Activated CD8-positive, alpha-beta memory T cell treated with anti-CD3 and anti-CD28 coated beads for 1 hour (primary cell): ENCODE results near the gene ZKSCAN4.

Source experiments
- DNase-seq, 2 donors: peaks; one replicate each; pipeline ENCODE4 v3.0.0-alpha.2; 2020; ENCODE audit warnings: low read depth in 1 of 2; ENCODE audit errors: extremely low read depth in 1 of 2

The ZKSCAN4 gene

GRCh38 chr6:28250747-28251146, 1.3 kb downstream of the ZKSCAN4 start:
- DNase-seq: no peak

DNA sequence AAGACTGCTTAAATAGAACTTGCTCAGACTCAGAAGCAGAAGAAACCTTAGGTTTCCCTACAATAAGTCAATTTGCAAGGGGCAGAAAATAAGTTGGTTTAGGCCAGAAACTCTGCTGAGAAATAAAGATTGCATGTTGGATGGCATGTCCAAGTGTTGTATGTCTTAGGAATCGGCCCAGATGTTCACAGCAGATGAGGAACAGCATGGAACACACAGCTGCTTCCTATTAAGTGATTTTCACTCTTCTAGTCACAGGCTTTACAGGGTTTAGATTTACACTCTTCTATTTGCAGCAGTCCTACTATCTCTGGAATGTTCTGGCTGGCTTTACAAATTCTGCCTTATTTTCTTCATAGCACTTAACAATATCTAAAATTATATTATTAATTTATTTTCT, 3.2 kb downstream of the ZKSCAN4 start:
- no peak for DNase-seq

DNA sequence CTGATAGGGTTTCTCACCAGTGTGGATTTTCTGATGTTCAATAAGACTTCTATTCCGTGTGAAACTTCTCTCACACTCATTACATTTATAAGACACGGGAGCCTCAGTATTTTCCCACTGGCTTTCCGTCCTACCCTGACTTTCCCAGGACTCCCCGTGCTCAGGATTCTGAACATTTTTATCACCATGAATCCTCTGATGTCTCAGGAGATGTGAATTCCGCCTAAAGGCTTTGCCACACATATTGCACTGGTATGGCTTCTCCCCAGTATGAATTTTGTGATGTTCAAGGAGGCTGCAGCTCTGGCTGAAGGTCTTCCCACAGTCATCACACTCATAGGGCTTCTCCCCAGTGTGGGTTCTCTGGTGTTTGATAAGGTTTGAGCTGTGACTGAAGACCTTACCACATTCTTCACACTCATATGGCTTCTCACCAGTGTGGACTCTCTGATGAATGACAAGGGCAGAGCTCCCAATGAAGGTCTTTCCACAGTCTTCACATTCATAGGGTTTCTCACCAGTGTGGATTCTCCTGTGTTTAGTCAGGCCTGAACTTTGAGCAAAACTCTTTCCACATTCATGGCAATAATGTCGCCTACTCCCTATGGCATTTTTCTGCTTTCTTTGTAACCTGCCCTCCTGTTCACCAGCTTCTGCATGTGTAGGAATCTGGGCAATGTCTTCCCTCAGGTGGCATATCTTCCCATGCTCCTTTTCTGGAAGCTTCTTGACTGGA, 6.7 kb downstream of the ZKSCAN4 start:
- DNase-seq: no peak

GRCh38 chr6:28243946-28244345, 8.1 kb downstream of the ZKSCAN4 start:
- DNase-seq: no peak

DNA sequence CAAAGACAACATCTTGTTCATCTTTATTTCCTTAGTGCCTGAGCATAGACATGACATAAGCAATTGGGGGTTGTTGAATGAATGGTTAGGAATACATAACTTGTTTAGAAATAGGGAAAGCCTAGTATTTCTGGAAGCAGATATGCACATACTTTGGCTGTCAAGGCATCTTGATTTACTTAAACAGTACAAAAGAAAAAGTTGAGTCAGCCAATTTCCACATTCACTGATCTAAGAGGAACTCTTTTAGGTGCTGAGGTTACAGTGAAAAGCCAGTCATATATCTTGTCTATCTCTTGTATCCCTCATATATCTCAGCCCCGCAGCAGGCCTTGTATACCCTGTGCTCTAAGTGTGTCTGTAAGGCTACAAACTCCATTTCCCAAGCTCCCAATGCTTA, 11.6 kb downstream of the ZKSCAN4 start:
- no peak for DNase-seq

DNA sequence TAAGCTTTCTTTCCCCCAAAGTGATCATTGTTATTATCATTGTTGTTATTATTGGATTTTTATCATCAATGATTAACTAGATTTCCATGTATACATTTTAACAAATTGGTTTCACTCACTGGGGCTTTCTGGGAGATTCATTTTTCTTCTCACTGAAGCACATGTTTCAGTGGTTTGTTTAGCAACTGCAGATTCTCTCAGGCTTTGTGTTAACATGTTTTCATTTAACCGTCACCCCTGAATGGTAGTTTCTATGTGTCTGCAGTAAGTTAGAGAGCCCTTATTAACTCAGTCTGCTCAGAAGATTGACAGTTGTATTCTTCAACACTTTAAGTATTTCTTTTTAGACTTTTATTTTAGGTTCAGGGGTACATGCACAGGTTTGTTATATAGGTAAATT, 12.4 kb downstream of the ZKSCAN4 start:
- no peak for DNase-seq

GRCh38 chr6:28235912-28236452, 16.1 kb downstream of the ZKSCAN4 start:
- no peak for DNase-seq

GRCh38 chr6:28232785-28233184, 19.3 kb downstream of the ZKSCAN4 start:
- no peak for DNase-seq

DNA sequence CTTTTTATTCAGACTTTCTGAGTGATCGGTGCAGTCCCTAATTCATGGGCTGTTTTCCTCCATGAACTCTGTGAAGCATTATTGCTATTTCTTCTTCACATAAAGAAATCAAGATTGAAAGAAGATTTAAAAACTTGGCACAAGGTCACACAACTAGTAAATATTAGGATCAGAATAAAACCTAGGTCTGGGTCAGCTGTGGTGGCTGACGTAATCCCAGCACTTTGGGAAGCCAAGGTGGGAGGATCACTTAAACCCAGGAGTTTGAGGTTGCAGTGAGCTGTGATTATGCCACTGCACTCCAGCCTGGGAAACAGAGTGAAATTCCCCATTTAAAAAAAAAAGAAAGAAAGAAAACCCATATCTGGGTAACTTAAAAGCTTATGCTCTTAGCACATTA, 25.6 kb downstream of the ZKSCAN4 start:
- DNase-seq: no peak

GRCh38 chr6:28225056-28225834, 26.8 kb downstream of the ZKSCAN4 start, which contains the start of gene ZSCAN9:
Gene ZSCAN9 (plus strand): TSS chr6:28225275. CDS start chr6:28227085, 1,810 bp downstream.
- DNase-seq: peak in 1 of 2 donors; percentile 6

GRCh38 chr6:28224131-28225055, 27.7 kb downstream of the ZKSCAN4 start:
- DNase-seq: no peak

GRCh38 chr6:28220257-28221133, 31.6 kb downstream of the ZKSCAN4 start:
- DNase-seq: no peak

DNA sequence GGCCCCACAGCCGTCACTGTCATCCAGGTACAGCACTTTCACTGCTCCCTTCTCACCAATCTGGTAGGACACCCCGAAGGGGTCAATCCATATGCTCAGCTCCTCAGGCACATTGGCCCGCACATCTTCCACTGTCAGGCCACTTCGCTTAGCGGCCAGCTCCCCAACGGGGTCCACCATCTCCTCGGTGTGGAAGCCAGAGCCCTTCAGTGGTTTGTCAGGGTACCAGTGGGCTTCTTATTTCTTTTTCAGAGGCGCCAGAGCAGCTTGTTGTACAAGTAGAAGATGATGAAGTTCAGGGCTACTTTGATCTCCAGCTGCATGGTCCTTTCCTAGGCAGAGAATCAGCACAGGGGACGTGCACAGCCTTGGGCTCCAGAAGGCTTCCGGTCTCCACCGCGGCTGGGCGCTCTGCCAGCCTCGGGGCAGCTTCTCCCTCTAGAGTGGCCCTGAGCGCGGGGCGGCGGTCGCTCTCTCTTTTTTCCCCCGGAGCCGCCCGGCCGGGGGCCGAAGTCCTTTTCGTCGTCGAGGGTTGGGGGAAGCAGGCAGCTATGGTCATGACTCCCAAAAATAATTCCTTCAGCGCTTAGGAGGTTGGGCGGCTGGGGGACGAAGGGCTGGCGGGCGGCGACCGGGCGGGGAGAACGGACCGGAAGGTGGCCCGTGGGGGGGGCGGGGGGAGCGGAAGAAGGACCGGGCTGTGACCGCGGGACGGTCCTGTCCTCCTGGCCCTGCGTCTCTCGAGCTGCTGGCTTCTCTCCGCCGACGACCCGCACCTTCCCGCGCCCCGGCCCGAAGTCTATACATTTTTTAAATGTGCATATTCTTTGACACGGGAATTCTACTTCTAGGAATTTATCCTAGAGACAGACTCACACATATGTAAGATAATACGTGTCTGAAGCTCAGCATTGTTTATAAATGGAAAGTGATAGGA, 33.5 kb downstream of the ZKSCAN4 start:
- no peak for DNase-seq

- no peak for DNase-seq
Observed at GRCh38 chr6:28217890-28218289, 34.2 kb downstream of the ZKSCAN4 start.

GRCh38 chr6:28215425-28215824, 36.6 kb downstream of the ZKSCAN4 start:
- DNase-seq: no peak

- DNase-seq: no peak
Observed at GRCh38 chr6:28213213-28213523, 38.9 kb downstream of the ZKSCAN4 start.

GRCh38 chr6:28212510-28213212, 39.4 kb downstream of the ZKSCAN4 start:
- no peak for DNase-seq

- DNase-seq: no peak
Observed at GRCh38 chr6:28211840-28212509, 40.1 kb downstream of the ZKSCAN4 start.
